ENCODE measurements around the gene BRD3. TPM values are rescaled to one million over a fixed set of nuclear protein-coding genes. Genes with fewer than 3 reads are reported as not detected.

BRD3 gene
- polyA plus RNA-seq, 1 experiment, result 6.6 TPM

DNA sequence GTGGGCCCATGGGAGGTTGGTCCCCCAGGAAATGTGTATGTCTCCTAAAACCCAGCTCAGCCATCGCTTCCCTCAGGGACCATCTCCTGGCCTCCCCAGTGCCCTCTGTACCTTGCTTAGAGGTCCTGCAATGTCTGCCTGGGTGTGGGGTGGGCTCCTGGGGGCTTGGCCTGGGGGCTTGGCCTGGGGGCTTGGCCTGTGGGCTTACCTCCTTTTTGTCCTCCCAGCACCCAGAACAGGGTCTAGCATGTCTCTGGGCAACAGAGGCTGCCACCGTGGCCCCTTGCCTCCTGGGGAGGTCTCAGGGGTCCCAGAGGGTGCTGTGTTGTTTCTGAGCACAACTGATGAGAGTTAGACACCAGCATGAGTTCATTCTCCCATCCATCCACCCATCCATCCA lies 65.0 kb downstream of the BRD3 start:
- H3K4me3 ChIP-seq (ENCODE audit: low read depth, low read length), result no peak overlapping the region
- CTCF ChIA-PET, result interaction anchor here (1.5 kb wide), 1 partner anchor 9 kb away, joined by 4 read pairs; no protein-coding TSS in a partner anchor
- no peaks in the 10 kb centered on the region for H3K36me3 ChIP-seq (ENCODE audit: control insufficient read depth, insufficient read depth, low read length)
- no peaks in the 10 kb centered on the region for H3K27me3 ChIP-seq (ENCODE audit: control insufficient read depth, insufficient read depth, low read length)
- no peak for DNase-seq (ENCODE audit: low read depth)
- POLR2A ChIA-PET, result no interaction called here
- TF ChIP-seq, protein P1, sequence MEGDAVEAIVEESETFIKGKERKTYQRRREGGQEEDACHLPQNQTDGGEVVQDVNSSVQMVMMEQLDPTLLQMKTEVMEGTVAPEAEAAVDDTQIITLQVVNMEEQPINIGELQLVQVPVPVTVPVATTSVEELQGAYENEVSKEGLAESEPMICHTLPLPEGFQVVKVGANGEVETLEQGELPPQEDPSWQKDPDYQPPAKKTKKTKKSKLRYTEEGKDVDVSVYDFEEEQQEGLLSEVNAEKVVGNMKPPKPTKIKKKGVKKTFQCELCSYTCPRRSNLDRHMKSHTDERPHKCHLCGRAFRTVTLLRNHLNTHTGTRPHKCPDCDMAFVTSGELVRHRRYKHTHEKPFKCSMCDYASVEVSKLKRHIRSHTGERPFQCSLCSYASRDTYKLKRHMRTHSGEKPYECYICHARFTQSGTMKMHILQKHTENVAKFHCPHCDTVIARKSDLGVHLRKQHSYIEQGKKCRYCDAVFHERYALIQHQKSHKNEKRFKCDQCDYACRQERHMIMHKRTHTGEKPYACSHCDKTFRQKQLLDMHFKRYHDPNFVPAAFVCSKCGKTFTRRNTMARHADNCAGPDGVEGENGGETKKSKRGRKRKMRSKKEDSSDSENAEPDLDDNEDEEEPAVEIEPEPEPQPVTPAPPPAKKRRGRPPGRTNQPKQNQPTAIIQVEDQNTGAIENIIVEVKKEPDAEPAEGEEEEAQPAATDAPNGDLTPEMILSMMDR (IDR thresholded peaks at IDR 0.05; ENCODE audit: insufficient read depth, low read depth, low read length), result no peak

DNA sequence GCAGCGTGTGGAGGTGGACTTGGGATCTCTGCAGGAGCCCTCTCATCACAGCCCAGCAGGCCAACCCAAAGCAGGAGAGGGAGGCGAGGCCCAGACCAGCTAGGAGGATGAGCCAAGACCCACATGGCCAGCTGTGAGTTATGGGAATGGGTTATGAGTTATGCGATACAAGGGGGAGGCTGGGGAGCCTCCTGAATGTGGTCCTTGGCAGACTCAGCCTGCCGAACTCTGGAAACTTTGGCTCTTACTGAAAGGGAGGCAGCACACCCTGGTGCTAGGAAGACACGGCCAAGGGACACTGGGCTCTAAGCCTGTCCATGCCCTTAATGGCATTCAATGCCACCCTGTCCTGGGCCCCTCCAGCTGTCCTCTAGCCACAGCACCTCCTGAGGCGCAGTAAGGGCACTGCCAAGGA lies 68.0 kb downstream of the BRD3 start:
- ChIA-PET POLR2A (no interaction called here), CTCF (interaction anchor here (1.2 to 1.7 kb wide), 3 partner anchors 209 to 219 kb away, joined by 3 to 5 read pairs (median 3); no protein-coding TSS in a partner anchor)
- Histone ChIP-seq H3K4me3 (ENCODE audit: low read depth, low read length) (no peak overlapping the region), H3K27me3 (ENCODE audit: control insufficient read depth, insufficient read depth, low read length) (peaks cover 2% of the 10 kb centered on the region; the same call in 1 of the 2 replicates), H3K36me3 (ENCODE audit: control insufficient read depth, insufficient read depth, low read length) (no peaks in the 10 kb centered on the region)
- DNase-seq (ENCODE audit: low read depth), result no peak
- TF ChIP-seq, protein P1 (IDR thresholded peaks at IDR 0.05; ENCODE audit: insufficient read depth, low read depth, low read length), result no peak

DNA sequence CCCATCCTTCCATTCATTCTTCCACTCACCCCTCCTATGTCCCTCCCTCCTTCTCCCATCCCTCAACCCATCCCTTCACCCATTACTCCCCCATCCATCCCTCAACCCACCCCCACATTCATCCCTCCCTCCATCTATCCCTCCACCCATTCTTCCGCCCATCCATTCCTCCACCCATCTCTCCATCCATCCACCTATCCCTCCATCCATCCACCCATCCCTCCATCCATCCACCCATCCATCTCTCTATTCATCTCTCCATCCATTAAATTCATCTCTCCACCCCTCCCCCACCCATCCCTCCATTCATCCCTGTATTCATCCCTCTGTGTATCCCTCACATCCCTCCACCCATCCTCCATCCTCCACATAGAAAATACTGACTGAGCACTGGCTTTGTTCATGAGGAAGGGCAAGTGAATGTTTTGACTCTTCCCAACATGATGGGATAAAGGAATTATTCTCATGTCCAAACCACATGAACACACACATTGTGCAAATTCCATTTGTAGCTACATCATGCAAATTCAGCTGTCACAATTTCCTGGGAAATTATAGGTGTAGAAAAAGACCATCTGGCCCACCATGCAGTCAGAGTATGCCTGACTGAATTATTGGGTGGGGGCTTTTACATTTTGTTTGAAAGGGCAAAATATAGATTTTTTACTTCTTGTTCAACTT lies 68.8 kb downstream of the BRD3 start:
- H3K4me3 ChIP-seq (ENCODE audit: low read depth, low read length), result no peak overlapping the region
- peaks cover 2% of the 10 kb centered on the region; the same call in 1 of the 2 replicates for H3K27me3 ChIP-seq (ENCODE audit: control insufficient read depth, insufficient read depth, low read length)
- TF ChIP-seq, protein P1 (IDR thresholded peaks at IDR 0.05; ENCODE audit: insufficient read depth, low read depth, low read length), result no peak
- ChIA-PET POLR2A (no interaction called here), CTCF (interaction anchor here (1.2 to 1.7 kb wide), 3 partner anchors 209 to 218 kb away, joined by 3 to 5 read pairs (median 3); no protein-coding TSS in a partner anchor)
- no peak for DNase-seq (ENCODE audit: low read depth)
- H3K36me3 ChIP-seq (ENCODE audit: control insufficient read depth, insufficient read depth, low read length), result no peaks in the 10 kb centered on the region

DNA sequence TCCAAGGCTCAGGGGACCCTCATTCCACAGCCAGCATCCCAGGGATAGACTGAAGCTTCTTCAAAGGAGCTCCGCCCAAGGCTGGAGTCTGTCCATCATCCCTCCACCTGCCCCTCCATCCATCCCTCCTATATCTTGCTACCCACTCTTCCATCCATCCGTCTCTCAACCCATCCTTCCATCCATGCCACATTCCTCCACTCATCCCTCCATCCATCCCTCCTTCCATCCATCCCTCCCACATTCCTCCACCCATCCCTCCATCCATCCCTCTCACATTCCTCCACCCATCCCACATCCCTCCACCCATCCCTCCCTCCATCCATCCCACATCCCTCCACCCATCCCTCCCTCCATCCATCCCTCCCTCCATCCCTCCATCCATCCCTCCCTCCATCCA lies 70.2 kb downstream of the BRD3 start:
- ChIA-PET POLR2A (no interaction called here), CTCF (interaction anchor here (4.8 to 5.5 kb wide), 2 partner anchors 206 to 217 kb away, joined by 140 to 221 read pairs; no protein-coding TSS in a partner anchor)
- TF ChIP-seq, protein P1 (IDR thresholded peaks at IDR 0.05; ENCODE audit: insufficient read depth, low read depth, low read length), result no peak
- Histone ChIP-seq H3K36me3 (ENCODE audit: control insufficient read depth, insufficient read depth, low read length) (no peaks in the 10 kb centered on the region), H3K27me3 (ENCODE audit: control insufficient read depth, insufficient read depth, low read length) (peaks cover 2% of the 10 kb centered on the region; the same call in 1 of the 2 replicates), H3K4me3 (ENCODE audit: low read depth, low read length) (no peak overlapping the region)
- no peak for DNase-seq (ENCODE audit: low read depth)

All from BJ (cell line).